Hepatic stellate cell (primary cell): ENCODE data around the gene PCCA.

Source experiments
- DNase-seq: peaks from one replicate; pipeline ENCODE4 v3.0.0; 2011; ENCODE audit warnings: low spot score

PCCA gene

DNA sequence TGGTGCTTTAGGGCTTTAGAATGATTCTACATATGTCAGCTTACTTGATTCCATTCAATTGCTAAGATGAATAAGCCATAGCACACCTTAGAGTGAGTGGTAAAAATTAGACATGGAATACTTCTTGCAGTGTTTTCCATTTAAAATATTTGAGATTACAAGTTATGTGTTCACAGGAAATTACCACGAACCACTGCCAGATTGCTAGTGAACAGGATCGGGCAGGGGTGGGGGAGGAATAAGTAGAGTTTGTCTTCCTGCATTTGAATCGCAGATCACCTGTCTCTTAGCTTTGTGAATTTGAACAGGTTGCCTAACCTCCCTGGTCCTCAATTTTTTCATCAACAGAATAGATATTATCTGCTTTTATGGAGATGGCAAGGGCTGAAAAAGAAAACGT lies 375.1 kb downstream of the PCCA start:
- DNase-seq: no peak

DNA sequence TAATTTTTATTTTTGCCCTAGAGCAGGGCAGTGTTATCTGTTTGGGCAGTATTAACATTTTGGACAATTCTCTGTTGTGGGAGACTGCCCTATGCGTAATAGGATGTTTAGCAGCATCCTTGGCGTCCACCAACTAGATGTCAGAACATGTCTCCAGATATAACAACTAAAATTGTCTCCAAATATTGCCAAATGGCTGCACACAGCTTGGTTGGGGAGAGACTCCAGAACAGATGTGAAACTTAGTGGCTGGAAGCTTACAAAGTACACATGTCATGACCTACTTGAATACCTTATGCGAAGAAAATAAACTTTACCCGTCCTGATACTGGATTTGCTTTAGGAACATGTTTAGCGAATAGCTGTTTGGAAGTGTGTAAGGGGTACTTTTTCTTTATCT lies 376.7 kb downstream of the PCCA start:
- no peak for DNase-seq

DNA sequence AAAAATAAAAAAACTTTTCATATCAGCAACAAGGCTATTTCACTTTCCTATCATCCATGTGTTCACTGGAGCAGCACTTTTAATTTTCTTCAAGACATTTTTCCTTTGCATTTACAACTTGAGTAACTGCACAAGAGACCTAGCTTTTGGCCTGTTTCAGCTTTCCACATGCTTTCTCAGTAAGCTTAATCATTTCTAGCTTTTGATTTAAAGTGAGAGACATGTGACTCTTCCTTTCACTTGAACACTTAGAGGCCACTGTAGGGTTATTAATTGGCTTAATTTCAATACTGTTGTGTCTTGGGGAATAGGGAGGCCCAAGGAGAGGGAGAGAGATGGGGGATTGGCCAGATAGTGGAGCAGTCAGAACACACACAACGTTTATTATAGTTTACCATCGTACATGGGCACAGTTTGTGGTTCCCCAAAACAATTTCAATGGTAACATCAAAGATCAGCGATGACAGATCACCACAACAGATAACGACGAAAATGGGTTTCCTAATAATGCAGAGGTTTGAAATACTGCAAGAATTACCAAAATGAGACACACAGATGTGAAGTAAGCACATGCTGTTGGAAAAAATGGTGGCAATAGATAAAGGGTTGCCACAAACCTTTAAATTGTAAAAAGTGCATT lies 382.1 kb downstream of the PCCA start:
- no peak for DNase-seq

DNA sequence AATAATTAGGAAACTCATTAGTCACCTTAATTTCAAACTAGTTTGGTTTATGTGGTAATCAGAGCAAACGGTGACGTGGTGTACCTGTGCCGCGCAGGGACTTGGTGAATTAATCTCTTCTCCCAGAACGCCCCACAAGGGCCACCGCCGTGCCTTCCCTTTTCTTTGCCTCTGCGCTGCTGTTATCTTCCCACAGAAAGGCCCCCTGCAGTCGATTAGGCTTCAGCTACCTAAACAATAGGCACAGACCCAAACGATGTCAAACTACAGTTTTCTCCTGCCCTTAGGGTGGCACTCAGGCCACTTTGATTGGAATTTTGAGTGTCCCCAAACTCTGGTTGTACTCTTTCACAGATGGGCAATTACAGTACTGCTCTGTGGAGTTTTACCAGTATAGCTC lies 384.2 kb downstream of the PCCA start:
- DNase-seq: no peak

DNA sequence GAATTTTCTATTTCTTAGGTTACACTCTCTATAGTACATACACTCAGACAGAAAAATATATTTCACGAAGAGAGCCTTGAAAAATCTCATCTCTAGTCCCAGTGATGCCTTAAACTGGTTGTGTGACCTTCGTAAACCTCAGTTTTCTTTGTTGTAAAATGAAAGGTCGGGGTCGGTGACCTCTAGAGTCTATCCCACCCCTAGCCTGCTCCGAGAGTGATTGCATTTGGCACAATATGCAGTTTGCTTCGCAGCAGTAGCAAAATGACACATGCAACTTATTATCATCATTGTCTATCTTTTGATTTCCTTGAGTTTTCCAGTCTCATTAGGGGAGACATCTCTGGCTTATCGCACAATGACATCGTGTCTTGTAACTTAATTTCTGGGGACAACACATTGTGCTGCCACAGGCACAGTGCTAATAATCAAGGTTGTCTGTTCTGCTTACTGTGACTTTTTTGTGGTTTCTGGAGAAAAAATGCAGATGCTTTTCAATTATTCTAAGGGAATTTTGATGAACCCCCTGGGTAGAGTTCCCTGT lies 384.7 kb downstream of the PCCA start:
- no peak for DNase-seq

DNA sequence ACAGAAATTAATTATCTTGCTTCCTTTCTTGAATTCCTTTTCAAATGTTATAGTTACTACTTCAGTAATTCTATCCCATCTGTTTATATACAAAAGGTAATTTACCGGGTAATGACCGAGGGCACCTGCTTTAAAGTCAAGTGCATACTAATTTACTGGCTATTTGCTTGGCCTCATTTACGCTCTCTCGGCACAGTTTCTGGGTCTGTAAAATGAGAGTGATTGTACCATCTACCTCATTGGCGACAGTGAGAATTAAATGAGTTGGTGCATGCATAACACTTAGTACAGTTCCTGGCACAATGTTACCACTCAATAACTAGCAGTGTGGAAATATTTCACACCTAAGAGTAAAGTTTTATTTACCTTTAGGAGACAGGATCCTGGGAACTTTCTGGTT lies 388.1 kb downstream of the PCCA start:
- DNase-seq: no peak

DNA sequence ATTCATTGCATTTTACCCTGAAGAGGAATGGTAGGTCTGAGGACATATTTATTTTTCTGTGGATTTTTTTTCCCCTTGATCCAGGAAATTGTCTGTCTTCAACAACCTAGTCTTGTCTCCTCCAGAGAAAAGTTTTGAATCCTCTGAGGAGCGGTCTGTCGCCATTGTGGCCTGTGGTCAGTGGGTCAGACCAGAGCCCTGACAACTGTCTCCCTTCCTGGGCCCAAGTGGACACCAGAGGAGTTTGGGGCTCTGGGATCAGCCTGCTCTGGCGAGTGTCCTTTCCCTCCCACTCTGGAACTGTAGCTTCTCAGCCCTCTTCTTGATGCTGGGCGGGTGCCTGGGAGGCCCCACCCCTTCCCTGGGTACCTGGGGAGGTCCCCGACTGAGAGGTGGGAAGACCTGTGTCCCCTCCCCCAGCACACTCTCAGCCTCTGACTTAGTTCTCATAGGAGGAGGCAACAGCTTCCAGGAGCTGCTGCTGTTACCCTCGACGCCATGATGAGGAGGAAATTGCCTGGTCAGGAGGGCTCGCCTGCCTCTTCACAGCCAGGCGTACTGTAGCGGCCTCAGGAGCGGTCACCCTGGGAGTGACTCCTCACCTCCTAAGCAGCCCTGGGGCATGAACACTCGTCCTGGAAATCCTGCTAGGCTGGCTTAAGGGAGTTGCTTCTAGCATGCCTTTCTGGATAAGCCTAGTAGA lies 389.4 kb downstream of the PCCA start:
- DNase-seq: no peak

DNA sequence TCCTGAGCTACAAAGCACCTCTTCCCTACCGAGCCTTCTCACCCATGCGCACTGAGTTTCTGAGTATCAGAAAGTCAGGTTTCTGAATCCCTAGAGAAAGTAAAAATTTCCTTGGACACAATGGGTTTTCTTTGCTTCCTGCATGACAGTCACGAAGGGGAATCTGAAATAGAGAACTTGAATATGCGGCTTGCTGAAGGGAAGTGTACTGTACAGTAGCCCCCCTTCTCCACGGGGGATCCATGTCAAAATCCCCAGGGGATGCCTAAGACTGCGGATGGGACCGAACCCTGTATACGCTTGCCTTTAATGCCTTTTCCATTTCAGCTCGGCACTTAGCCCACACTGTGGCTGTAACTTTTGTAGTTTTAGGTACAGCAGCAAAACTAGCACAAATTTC lies 391.8 kb downstream of the PCCA start:
- DNase-seq: no peak

DNA sequence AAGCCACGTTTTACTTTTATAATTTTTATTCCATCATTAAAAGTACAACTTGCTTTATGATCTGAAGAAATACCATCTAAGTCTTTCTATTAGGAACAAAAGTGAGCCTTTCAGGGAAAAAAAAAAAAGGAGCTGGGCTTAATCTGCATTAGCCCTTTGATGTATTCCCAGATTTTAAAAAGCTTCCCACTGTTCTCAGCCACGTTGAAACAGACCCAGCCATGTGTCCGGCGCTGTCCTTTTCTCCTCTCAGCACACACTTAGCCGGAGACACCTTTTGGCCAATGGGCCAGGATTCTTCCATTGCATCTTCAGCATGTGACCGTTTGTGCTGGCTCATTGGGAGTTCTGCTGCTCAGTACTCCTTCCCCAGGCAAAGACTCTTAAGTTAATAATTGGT lies 394.2 kb downstream of the PCCA start:
- DNase-seq: no peak

DNA sequence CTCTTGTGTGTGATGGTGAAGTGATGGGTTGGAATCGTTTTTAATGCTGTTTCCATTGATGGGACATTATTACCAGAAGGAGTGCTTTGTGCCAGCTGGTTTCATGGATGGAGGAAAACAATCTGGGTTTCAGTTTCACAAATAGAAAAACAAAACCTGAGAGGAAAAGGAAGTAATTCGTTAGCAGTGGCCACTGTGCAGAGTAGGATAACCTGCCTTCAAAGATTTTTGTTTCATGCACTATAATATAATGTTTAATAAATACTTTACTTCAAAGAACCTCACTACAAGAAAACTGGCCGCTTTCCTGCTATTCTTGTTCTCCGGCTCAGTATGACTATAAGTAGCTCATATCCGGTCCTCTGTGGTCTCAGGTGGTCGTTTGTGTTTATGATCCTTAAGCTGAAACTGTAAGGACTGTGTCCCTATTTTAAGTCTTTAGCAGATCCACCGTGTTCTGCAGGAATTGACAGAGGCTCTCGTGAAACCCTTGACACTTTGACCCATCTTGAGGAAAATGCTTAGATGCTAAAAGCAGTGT lies 395.0 kb downstream of the PCCA start:
- no peak for DNase-seq

DNA sequence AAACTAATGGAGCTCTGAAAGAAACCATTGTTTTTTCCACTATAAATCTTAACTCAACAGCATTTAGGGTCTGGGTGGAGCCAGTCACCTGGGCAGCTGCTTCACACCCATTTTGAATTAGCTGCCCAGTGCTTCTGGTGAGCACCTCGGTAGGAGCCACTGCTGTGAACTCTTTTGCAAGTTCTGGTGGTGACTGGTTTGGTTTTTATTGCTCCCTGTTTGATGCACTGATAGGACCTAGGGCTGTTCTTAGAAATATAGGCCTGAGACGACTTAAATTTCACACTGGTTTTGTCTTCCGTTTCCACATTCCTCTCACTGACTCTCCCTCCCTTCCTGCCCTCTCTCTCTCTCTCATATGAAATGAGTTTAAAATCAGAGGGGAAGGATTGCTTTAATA lies 395.8 kb downstream of the PCCA start:
- no peak for DNase-seq

DNA sequence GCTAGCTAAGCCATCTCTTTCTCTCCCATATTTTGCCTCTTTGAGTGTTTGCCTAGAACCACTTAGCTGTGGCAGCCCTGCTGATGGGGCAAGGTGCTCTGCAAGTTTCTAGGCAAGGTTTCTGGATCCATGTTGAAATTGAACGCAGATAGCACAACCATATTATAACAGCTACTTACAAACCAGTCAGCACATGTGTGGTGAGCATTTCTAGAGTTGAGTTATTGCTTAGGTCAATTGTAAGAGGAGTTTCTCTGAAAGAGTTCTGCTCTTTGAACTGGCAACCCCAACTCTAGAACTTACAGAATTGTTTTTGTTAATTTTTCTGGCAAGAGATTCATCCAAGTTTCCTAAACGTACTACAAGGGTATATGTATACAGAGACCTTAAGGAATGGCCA lies 396.4 kb downstream of the PCCA start:
- no peak for DNase-seq

DNA sequence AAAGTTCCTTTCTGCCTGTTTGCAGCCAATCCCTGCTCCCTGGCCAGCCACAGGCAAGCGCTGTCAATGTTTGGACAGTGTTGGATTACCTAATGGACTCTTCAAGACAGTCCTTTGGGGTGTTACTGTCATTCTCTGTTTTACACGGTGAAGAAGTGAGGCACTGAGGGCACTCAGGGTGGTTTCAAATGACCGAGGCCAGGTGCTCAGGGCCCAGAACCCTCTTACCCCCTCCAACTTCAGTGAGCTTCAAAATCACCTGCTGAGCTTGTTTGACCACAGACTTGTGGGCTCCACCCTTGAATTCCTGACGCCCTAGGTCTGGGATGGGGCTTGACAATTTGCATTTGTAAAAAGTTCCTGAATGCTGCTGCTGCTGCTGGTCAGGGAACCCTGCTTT lies 401.8 kb downstream of the PCCA start:
- no peak for DNase-seq

DNA sequence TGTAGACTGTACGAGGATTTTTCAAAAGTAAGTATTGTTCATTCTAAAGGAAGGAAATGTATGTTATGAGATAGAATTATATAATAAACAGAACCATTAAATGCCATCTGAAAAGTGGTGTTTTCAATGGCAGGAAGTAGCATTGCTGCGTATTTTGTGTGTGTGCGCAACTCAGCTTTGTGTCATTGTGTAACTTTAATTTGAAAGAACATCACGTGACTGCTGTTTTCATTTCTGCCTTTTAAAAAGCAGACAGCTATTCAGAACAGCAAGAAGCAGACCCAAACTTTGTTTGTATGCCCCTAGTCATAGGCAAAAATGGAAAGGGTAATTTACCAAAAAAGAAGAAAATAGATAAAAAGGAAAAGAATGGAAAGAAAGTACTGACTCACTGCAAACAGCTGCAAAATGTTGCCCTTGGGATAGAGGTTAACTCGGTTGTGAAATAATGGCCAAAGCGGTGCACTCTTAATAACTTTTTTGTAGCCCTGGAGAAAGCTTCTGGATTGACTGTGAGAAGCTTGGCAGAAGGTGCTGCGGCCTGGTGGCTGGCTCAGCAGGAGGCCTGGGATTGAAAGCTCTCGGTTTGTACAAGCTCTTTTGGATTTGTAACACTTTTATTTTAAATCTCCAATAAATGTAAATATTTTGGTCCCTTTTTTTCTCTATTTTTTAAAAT lies 402.4 kb downstream of the PCCA start:
- no peak for DNase-seq

DNA sequence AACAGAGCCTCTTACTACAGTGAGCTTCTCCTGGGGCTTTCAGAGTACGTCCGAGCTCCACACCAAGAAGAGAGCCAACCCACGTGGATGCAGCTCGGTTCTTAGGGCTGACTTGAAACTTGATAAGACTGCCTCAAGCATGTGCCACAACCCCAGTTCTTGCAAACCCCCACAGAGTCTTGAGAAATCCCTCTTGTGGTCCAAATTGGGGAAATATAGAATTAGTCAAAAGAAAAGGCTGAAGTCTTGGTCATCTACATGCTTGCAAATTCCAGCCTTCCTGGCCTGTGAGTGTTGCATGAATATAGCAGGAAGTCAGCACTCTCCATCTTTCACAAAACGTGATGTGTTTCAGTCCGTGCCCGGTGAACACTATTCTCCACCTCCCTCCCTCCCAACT lies 404.5 kb downstream of the PCCA start:
- no peak for DNase-seq

DNA sequence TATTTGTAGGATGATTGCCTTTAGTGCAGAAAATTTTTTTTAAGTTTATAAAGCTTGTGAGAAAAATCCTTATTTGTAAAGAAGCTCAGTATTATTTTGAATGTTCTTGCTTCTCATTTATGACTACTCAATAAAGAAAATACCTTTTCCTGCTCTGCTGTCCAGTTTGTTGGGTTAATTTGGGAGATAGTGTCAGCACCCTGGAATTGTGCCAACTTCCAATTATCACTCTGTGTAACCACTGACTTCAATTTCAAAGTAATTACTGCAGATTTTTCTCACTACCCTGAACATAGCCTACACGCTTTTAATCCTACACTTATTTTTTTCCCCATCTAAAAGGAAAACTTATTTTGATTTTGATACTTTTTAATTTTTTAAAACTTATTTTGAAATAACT lies 406.6 kb downstream of the PCCA start:
- DNase-seq: no peak

DNA sequence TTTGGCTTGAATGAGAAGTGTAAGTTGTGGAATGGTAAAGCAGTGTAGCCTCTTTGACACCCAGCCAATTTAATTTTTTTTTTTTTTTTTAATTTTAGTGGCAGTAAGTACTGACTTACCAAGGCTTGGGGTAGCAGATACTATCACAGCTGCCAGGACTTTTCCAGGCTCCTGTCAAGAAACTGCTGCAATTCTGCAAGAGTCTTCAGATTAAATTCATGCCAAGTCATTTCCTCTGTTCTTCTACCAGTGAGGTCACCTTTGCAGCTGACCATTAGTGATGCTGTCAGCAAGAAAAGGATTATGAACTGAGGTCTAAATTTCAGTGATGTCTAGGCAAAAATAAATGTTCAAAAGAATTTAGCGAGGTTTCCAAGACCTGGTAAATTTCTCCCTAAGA lies 408.5 kb downstream of the PCCA start:
- no peak for DNase-seq

DNA sequence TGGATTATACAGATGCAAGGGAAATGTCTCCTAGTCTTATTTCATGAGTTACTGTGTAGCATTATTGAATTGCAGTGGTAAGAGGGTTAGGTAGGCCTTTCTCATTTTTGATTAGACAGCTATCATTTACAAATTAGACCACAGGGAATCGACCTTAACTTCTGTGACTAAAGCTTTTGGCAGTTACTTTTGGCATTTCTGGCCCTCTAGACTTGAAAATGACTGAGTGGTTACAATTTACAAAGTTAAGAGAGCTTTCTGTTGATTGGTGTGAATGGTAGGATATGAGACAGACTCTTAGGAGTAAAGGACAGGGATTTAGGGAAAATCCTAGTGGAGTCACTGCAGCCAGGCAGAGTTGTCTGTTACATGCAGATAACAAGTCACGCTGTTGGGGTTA lies 413.6 kb downstream of the PCCA start:
- no peak for DNase-seq

DNA sequence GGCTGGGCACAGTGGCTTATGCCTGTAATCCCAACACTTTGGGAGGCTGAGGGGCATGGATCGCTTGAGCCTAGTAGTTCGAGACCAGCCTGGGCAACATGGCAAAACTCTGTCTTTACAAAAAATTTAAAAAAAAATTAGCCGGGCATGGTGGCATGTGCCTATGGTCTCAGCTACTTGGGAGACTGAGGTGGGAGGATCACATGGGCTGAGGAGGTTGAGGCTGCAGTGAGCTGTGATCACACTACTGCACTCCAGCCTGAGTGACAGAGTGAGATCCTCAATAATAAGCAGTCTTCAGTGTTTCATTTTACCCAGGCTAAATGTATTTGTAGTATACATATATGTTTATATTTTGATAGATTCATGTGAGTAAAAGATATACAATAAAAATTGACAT lies 414.7 kb downstream of the PCCA start:
- no peak for DNase-seq

DNA sequence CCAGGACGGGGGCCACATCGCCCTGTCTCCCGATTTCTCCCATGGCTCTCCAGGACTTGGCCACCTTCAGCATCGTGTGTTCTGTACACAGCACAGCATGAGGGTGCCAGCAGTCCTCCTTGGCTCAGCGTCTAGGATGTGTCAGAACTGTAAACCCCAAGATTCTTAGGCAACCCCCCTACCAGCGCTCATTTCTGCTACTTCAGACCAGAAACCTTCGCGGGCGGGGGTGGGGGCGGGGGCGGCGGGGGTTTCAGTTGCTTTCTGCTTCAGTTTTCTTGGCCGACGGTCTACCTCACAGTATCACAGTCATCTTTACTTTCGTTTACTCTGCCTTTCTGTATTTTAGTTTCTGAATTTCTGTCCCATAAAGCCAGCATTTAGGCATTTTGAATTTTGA lies 417.3 kb downstream of the PCCA start:
- DNase-seq: no peak

DNA sequence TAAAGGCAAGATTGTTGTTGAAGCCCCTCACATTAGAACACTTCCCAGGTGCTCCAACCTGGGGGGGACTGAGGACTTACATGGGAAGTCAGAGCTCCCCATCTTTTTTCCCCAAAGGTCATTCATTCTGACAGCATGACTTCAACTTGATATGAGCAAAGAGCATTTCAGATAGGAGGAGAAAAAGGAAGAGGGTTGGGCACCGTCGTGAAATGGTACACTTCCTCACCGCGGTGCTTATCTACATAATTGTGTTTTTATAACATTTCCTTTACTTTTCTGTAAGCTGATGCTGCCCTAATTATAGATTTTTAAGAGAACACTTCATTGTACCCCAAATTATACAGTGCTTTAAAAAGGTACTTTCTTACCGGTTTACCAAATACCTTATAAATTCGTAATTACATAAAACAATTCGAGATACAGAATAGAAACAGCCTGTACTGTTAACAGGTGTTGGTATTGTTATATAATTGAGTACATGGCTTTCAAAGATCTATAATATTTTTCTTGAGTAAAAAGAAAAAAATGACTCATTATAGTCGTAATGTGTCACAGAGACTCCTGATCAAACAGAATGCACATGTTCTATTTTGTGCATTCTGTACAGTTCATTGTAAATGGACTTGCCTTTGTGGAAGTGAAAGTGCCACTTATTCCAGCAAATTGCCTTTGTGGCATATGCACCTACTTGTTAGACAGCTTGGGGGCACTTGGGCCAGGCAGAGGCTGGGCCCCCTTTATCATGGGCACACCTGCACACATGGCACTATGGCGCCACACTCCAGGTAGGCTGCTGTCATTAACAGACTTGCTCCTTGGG lies 417.9 kb downstream of the PCCA start:
- DNase-seq: no peak

DNA sequence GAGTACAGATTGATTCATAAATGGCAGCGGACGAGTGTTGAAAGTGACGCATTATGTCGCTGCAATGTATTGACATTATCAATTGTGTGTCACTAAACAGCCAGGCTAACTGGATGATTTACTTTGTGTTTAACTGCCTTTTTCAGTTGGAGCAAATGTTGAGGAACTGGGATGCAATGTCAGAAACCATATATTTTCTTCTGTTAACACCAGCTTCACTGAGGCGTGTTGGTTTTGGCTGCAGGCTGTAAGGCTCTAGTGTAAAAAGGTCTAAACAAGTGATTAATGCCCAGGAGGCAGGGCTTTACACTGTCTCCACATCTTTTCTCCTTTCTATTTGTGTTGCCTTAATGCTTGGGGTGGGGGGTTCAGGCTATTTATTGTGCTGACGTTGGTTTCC lies 419.6 kb downstream of the PCCA start:
- no peak for DNase-seq
